H1 (cell line): Measurements from ENCODE around the gene GMEB2. TPM values are rescaled to one million over a fixed set of nuclear protein-coding genes. Genes with fewer than 3 reads are reported as not detected.

Experiments used
- EZH2 ChIP-seq: fragments of 200-600 bp; sonication (generic); IDR thresholded peaks from 2 replicates; pipeline ENCODE4 v1.7.1; 2012; ENCODE audit warnings: low read depth, mild to moderate bottlenecking, moderate library complexity, low read length, inconsistent platforms; ENCODE audit not compliant: severe bottlenecking
- JUND ChIP-seq: IDR thresholded peaks from 2 replicates; pipeline ENCODE4 v1.6.1; 2011; ENCODE audit warnings: mild to moderate bottlenecking, improper control_type of control experiment, low read length
- KDM5A ChIP-seq: fragments of 200-600 bp; IDR thresholded peaks from 2 replicates; pipeline ENCODE4 v1.7.1; 2012; ENCODE audit warnings: mild to moderate bottlenecking, low read length, inconsistent platforms, mixed read lengths
- POLR2A ChIP-seq, 2 experiments: IDR thresholded peaks; 1 replicate in 1 of 2; 2 replicates in 1 of 2; pipeline ENCODE4 v1.6.1; 2011; ENCODE audit warnings: low read depth in 2 of 2, low read length in 2 of 2, mild to moderate bottlenecking in 2 of 2; ENCODE audit errors: control extremely low read depth in 1 of 2
- POLR2AphosphoS5 ChIP-seq: IDR thresholded peaks from 2 replicates; pipeline ENCODE4 v1.6.1; 2011; ENCODE audit warnings: low read depth, low read length
- RAD21 ChIP-seq, 2 experiments: IDR thresholded peaks in 1 of 2; conservative IDR thresholded peaks in 1 of 2; 2 replicates each; pipeline ENCODE4 v1.6.1; 2011; ENCODE audit warnings: low read depth in 2 of 2, low read length in 2 of 2, improper control_type of control experiment in 1 of 2, inconsistent platforms in 1 of 2, mild to moderate bottlenecking in 1 of 2, moderate library complexity in 1 of 2
- RXRA ChIP-seq: IDR thresholded peaks from 2 replicates; pipeline ENCODE4 v1.6.1; 2011; ENCODE audit warnings: low read depth, mild to moderate bottlenecking, low read length, moderate library complexity; ENCODE audit not compliant: insufficient read depth
- SP4 ChIP-seq: IDR thresholded peaks from 2 replicates; pipeline ENCODE4 v1.6.1; 2012; ENCODE audit warnings: low read length, inconsistent platforms
- polyA plus RNA-seq, 7 experiments: library from polyadenylated mRNA; depleted of rRNA in 3 of 7; stranded (reverse) in 5 of 7; unstranded in 2 of 7; fragments of >200 nt in 5 of 7; fragments of 200-250 nt in 2 of 7; gene quantifications; 1 replicate in 5 of 7; 2 replicates in 1 of 7; 4 replicates in 1 of 7; pipeline versions ENCODE4 v1.2.1 to v1.2.3, GENCODE V29; 2011 to 2013; ENCODE audit warnings: missing spikeins in 2 of 7, mixed read lengths in 2 of 7
- total RNA-seq: library from RNA; stranded (reverse); fragmentation: NEBNext Ultra II Directional; extraction: Animal tissue kit (Norgen Biotek cat#: 25700); gene quantifications from 2 replicates; pipeline ENCODE4 v1.2.1, GENCODE V29; 2021

GMEB2 gene
- total and polyA plus RNA-seq, 2 of the 8 experiments (the other 6 are each of a cell fraction or from before 2014, with no cell fraction given) = 12.9 to 14.2 TPM

DNA sequence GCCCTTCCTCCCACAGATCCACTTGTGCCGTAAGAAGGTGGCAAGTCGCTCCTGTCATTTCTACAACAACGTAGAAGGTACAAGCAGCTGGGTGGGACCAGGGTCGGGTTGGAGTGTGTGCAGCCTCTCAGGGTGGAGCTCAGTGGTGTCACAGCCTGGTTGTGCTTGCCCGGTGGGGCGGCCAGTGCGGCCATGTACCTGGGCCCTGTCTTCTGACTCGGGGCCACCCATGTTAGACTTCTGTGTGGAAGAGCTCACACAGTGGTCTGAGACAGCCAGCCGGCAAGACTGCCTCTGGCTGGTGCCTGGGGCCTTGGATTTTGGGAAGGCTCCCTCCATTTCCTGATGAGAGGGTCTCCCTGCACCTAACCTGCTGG, 35.9 kb upstream of the GMEB2 start (continued):
- no peak for TF ChIP-seq KDM5A
- no peak for TF ChIP-seq POLR2AphosphoS5
- TF ChIP-seq SP4 = no peak
- TF ChIP-seq RAD21 (IDR thresholded peaks at IDR 0.05 in 1 of 2, conservative IDR thresholded peaks at IDR 0.05 in 1 of 2; ENCODE audit: low read depth in 2 of 2, low read length in 2 of 2) = no peak
- no peak for TF ChIP-seq POLR2A (IDR thresholded peaks at IDR 0.05; ENCODE audit: control extremely low read depth in 1 of 2, low read depth in 2 of 2, low read length in 2 of 2)
- no peak for TF ChIP-seq EZH2
- no peak for TF ChIP-seq RXRA
- TF ChIP-seq JUND = no peak
